K562 (cell line): Measurements from ENCODE around the gene BBC3. TPM values are rescaled to one million over a fixed set of nuclear protein-coding genes. Genes with fewer than 3 reads are reported as not detected.
A peak's percentile ranks its signal among the peaks of the same experiment; 100 is the strongest.

Experiments
- ATF7 ChIP-seq: fragments of 450-650 bp; IDR thresholded peaks from 2 replicates; pipeline ENCODE4 v1.7.1; 2014; ENCODE audit warnings: mild to moderate bottlenecking, moderate library complexity
- ESRRA ChIP-seq: fragments of 450-650 bp; IDR thresholded peaks from 2 replicates; pipeline ENCODE4 v1.6.1; 2014; ENCODE audit warnings: low read depth, mild to moderate bottlenecking, moderate library complexity, borderline replicate concordance
- FOSL1 ChIP-seq: fragments of 200-800 bp; sonication (Bioruptor generic); conservative IDR thresholded peaks from 2 replicates; pipeline ENCODE4 v1.6.1; 2016; ENCODE audit warnings: missing genetic modification characterization, missing compliant biosample characterization
- GATAD2B ChIP-seq: fragments of 450-650 bp; IDR thresholded peaks from 2 replicates; pipeline ENCODE4 v1.6.1; 2017; ENCODE audit warnings: mild to moderate bottlenecking, borderline replicate concordance
- GTF2E2 ChIP-seq: fragments of 200-800 bp; sonication (Bioruptor generic); IDR thresholded peaks from 2 replicates; pipeline ENCODE4 v1.6.1; 2016; ENCODE audit warnings: missing genetic modification characterization, missing compliant biosample characterization
- HDAC1 ChIP-seq, 2 experiments: fragments of 450-650 bp; IDR thresholded peaks; 2 replicates each; pipeline ENCODE4 v1.6.1; 2016 to 2017; ENCODE audit warnings: inconsistent platforms in 1 of 2, mild to moderate bottlenecking in 1 of 2, moderate library complexity in 1 of 2
- HNRNPLL ChIP-seq: fragments of 200-400 bp; formaldehyde crosslinking; IDR thresholded peaks from 2 replicates; pipeline ENCODE4 v1.6.1; 2017; ENCODE audit warnings: low read length, low read depth, mild to moderate bottlenecking; ENCODE audit not compliant: poor library complexity, severe bottlenecking
- KLF13 ChIP-seq: fragments of 450-650 bp; IDR thresholded peaks from 2 replicates; pipeline ENCODE4 v1.6.1; 2016; ENCODE audit warnings: missing genetic modification characterization, low read depth, mild to moderate bottlenecking, missing compliant biosample characterization, moderate library complexity, borderline replicate concordance
- NEUROD1 ChIP-seq: fragments of 150-350 bp; IDR thresholded peaks from 2 replicates; pipeline ENCODE4 v1.6.1; 2014; ENCODE audit warnings: borderline replicate concordance, low read length, low read depth; ENCODE audit not compliant: partially characterized antibody
- NFE2 ChIP-seq: IDR thresholded peaks from 2 replicates; pipeline ENCODE4 v1.6.1; 2014; ENCODE audit warnings: antibody characterized with exemption, low read depth
- NR3C1 ChIP-seq: sonication (generic); formaldehyde crosslinking; IDR thresholded peaks from 2 replicates; pipeline ENCODE4 v1.8.1; 2022; ENCODE audit warnings: missing genetic modification reagents
- NR4A1 ChIP-seq, 2 experiments: fragments of 250-450 bp in 1 of 2; fragments of 450-650 bp in 1 of 2; sonication (Bioruptor Pico) in 1 of 2; IDR thresholded peaks; 2 replicates each; pipeline versions ENCODE4 v1.4.0 to v1.6.1; 2016 to 2020; ENCODE audit warnings: mild to moderate bottlenecking in 2 of 2, missing compliant biosample characterization in 1 of 2, missing genetic modification characterization in 1 of 2, moderate library complexity in 1 of 2
- SMAD4 ChIP-seq: fragments of 250-450 bp; sonication (Bioruptor Pico); conservative IDR thresholded peaks from 2 replicates; pipeline ENCODE4 v1.8.0; 2021; ENCODE audit warnings: inconsistent platforms, mild to moderate bottlenecking, moderate library complexity
- STAT6 ChIP-seq: sonication (generic); formaldehyde crosslinking; IDR thresholded peaks from 2 replicates; pipeline ENCODE4 v1.8.1; 2023; ENCODE audit warnings: mild to moderate bottlenecking, missing genetic modification reagents
- UBTF ChIP-seq, 2 experiments: IDR thresholded peaks; 2 replicates each; pipeline ENCODE4 v1.6.1; 2012; ENCODE audit warnings: improper control_type of control experiment in 2 of 2, low read depth in 2 of 2, low read length in 2 of 2, borderline replicate concordance in 1 of 2
- ZNF316 ChIP-seq: fragments of 450-650 bp; IDR thresholded peaks from 2 replicates; pipeline ENCODE4 v1.6.1; 2016
- ZNF511 ChIP-seq: sonication (generic); formaldehyde crosslinking; IDR thresholded peaks from 2 replicates; pipeline ENCODE4 v1.8.0; 2022; ENCODE audit warnings: mild to moderate bottlenecking, missing genetic modification reagents
- ZNF717 ChIP-seq: fragments of 250-450 bp; sonication (Bioruptor Pico); IDR thresholded peaks from 2 replicates; pipeline ENCODE4 v1.5.0; 2021
- polyA plus RNA-seq, 8 experiments: library from polyadenylated mRNA; depleted of rRNA in 4 of 8; stranded (reverse) in 5 of 8; unstranded in 3 of 8; fragments of >200 nt; fragmentation: Nextera tagmentation in 2 of 8; fragmentation: Illumina TruSeq in 1 of 8; extraction: Ambion mirVana in 2 of 8; extraction: Trizol in 1 of 8; gene quantifications; 2 replicates each; pipeline versions ENCODE4 v1.2.1 to v1.2.3, GENCODE V29; 2011 to 2014; ENCODE audit warnings: inconsistent platforms in 1 of 8, missing spikeins in 1 of 8
- total RNA-seq, 7 experiments: library from RNA; depleted of rRNA in 6 of 7; stranded (reverse); fragments of >200 nt in 6 of 7; fragmentation: Illumina TruSeq in 2 of 7; extraction: Trizol in 2 of 7; gene quantifications; 2 replicates each; pipeline versions ENCODE4 v1.2.1 to v1.2.3, GENCODE V29; 2011 to 2021; ENCODE audit warnings: low replicate concordance in 1 of 7
- TF ChIP-seq, protein P1 (sequence below): fragments of 250-450 bp; sonication (Bioruptor Pico); IDR thresholded peaks from 2 replicates; pipeline ENCODE4 v1.9.0; 2021; ENCODE audit warnings: mild to moderate bottlenecking, inconsistent platforms

Gene BBC3
- total and polyA plus RNA-seq, 9 of the 15 experiments (the other 6 are each of a cell fraction or from before 2014, with no cell fraction given), result 0.15 to 30.7 (median 4.8) TPM

DNA sequence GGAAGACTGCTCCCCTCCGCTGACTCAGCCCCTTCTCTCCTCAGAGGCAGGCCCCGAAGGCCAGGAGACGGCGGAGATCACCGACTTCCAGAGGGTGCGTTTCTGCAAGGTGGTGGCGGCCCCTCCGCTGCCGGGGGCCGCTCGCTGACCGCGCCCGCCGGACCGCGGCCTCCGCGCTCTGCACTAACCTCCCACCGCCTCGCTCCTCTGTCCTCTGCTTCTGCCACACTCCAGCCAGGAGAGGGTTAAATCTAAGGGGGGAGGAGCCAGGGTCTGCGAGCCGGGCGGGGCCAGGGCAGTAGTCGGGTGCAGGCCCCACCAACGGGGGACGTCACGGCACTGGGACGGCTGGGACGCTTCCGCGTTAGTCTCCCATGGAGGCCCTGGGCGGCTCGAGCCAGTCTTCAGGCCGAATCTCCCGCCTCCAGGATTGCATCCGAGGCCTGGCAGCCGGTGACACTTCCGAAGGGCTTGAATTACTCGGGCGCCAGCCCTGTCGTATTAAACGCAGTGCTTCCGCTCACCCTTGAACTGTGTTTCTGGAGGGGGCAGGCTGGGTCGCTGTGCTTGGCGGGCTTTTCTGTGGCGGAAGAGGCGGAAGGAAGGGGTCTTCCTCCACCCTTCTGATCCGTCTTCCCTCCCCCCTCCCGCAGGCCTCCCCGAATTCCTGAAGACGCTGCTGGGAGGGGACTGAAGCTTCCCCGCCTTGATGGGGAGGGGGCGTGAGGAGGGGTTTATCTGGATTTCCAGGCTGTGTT, 42.5 kb upstream of the BBC3 start (continued):
- TF ChIP-seq UBTF (IDR thresholded peaks at IDR 0.05; ENCODE audit: borderline replicate concordance in 1 of 2, low read depth in 2 of 2, low read length in 2 of 2) (peak; percentile 82 to 95; a peak in 3 of 4 replicates), HDAC1 (IDR thresholded peaks at IDR 0.05) (peak in 1 of 2 experiments; percentile 17; a peak in 2 of 4 replicates), GTF2E2 (0 out of 2 replicates have a peak, but pooled peaks have one; percentile 40), FOSL1 (tag) (peak; percentile 73), NFE2 (peak; percentile 78), ESRRA (peak; percentile 23; the same call in 1 of the 2 replicates), GATAD2B (peak; percentile 75; the same call in 1 of the 2 replicates), NR3C1 (CRISPR knock-in tag) (no peak), ATF7 (peak; percentile 74), ZNF511 (CRISPR knock-in tag) (peak; percentile 92), NEUROD1 (peak; percentile 81), STAT6 (CRISPR knock-in tag) (peak; percentile 22; the same call in 1 of the 2 replicates), HNRNPLL (peak; percentile 27), NR4A1 (CRISPR knock-in tag; IDR thresholded peaks at IDR 0.05) (0 out of 2 replicates have a peak, but pooled peaks have one; percentile 19), NR4A1 (tag; IDR thresholded peaks at IDR 0.05) (peak; percentile 54; the same call in 1 of the 2 replicates), ZNF717 (CRISPR knock-in tag) (peak; percentile 52; the same call in 1 of the 2 replicates), SMAD4 (CRISPR knock-in tag) (peak; percentile 93), ZNF316 (peak; percentile 89), KLF13 (tag) (0 out of 2 replicates have a peak, but pooled peaks have one; percentile 12)
- TF ChIP-seq, protein P1, sequence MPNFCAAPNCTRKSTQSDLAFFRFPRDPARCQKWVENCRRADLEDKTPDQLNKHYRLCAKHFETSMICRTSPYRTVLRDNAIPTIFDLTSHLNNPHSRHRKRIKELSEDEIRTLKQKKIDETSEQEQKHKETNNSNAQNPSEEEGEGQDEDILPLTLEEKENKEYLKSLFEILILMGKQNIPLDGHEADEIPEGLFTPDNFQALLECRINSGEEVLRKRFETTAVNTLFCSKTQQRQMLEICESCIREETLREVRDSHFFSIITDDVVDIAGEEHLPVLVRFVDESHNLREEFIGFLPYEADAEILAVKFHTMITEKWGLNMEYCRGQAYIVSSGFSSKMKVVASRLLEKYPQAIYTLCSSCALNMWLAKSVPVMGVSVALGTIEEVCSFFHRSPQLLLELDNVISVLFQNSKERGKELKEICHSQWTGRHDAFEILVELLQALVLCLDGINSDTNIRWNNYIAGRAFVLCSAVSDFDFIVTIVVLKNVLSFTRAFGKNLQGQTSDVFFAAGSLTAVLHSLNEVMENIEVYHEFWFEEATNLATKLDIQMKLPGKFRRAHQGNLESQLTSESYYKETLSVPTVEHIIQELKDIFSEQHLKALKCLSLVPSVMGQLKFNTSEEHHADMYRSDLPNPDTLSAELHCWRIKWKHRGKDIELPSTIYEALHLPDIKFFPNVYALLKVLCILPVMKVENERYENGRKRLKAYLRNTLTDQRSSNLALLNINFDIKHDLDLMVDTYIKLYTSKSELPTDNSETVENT (CRISPR knock-in tag), result 0 out of 2 replicates have a peak, but pooled peaks have one; percentile 8
